Cardiac fibroblast (primary cell): ENCODE measurements around the gene BLACAT1.

Source experiments
- DNase-seq, 2 donors: peaks; one replicate each; pipeline versions ENCODE4 v3.0.0 to v3.0.0-alpha.2; 2010; ENCODE audit warnings: low read depth in 2 of 2
- H3K4me3 ChIP-seq, 2 donors: replicated peaks in 1 of 2; 1 replicate in 1 of 2; 2 replicates in 1 of 2; pipeline ENCODE4 v1.5.1; 2011; ENCODE audit warnings: low read depth in 2 of 2, low read length in 2 of 2, mild to moderate bottlenecking in 2 of 2, moderate library complexity in 1 of 2
- CTCF ChIP-seq: IDR thresholded peaks from one replicate; pipeline ENCODE4 v1.5.1; 2011; ENCODE audit warnings: low read depth, mild to moderate bottlenecking, low read length, inconsistent platforms

Gene BLACAT1

GRCh38 chr1:205477759-205478247 lies 22.0 kb upstream of the BLACAT1 start:
- DNase-seq = peak; percentile 35 to 81
- H3K4me3 ChIP-seq = no peak overlapping the region
- TF ChIP-seq CTCF = no peak

GRCh38 chr1:205477121-205477758 lies 21.4 kb upstream of the BLACAT1 start:
- no peak overlapping the region for H3K4me3 ChIP-seq
- TF ChIP-seq CTCF = no peak
- DNase-seq = no peak

- no peak for TF ChIP-seq CTCF
- no peak overlapping the region for H3K4me3 ChIP-seq
- no peak for DNase-seq
Measured at GRCh38 chr1:205476648-205477047, 20.8 kb upstream of the BLACAT1 start.

- DNase-seq = no peak
- TF ChIP-seq CTCF = no peak
- no peak overlapping the region for H3K4me3 ChIP-seq
Measured at GRCh38 chr1:205475855-205476254, 20.0 kb upstream of the BLACAT1 start.

- no peak overlapping the region for H3K4me3 ChIP-seq
- DNase-seq = no peak
- TF ChIP-seq CTCF = no peak
Measured at GRCh38 chr1:205474571-205474970, 18.7 kb upstream of the BLACAT1 start.

- TF ChIP-seq CTCF = no peak
- DNase-seq = no peak
- no peak overlapping the region for H3K4me3 ChIP-seq
Measured at GRCh38 chr1:205473966-205474365, 18.1 kb upstream of the BLACAT1 start.

GRCh38 chr1:205473475-205473874 lies 17.6 kb upstream of the BLACAT1 start:
- no peak for DNase-seq
- H3K4me3 ChIP-seq = no peak overlapping the region
- TF ChIP-seq CTCF = no peak
